NCI-H128 (cell line): ENCODE measurements around the gene EPHA1.

Source experiments
- DNase-seq: peaks from one replicate; lab custom pipeline; 2025; ENCODE audit not compliant: unreplicated experiment; lab: John Stamatoyannopoulos, UW

EPHA1 gene

GRCh38 chr7:143375298-143376034, 33.2 kb downstream of the EPHA1 start:
- no peak for DNase-seq

GRCh38 chr7:143374561-143374960, 34.1 kb downstream of the EPHA1 start:
- no peak for DNase-seq

- DNase-seq: no peak
These were observed 35.3 kb downstream of the EPHA1 start for GRCh38 chr7:143373255-143373794.

GRCh38 chr7:143372070-143372469, 36.6 kb downstream of the EPHA1 start:
- no peak for DNase-seq

GRCh38 chr7:143369678-143370651, 38.7 kb downstream of the EPHA1 start:
- DNase-seq: no peak

GRCh38 chr7:143368387-143368786, 40.3 kb downstream of the EPHA1 start:
- DNase-seq: no peak

- no peak for DNase-seq
These were observed 40.7 kb downstream of the EPHA1 start for GRCh38 chr7:143367972-143368371.

GRCh38 chr7:143363016-143363937, 45.4 kb downstream of the EPHA1 start:
- DNase-seq: no peak

GRCh38 chr7:143362131-143363015, 46.3 kb downstream of the EPHA1 start, which contains the start of gene FAM131B:
Gene FAM131B, minus strand, starts transcription at chr7:143362713. Its CDS starts 110 bp downstream, at chr7:143362603.
- DNase-seq: no peak

- no peak for DNase-seq
These were observed 47.0 kb downstream of the EPHA1 start for GRCh38 chr7:143361552-143362130.

GRCh38 chr7:143360788-143361551, 47.7 kb downstream of the EPHA1 start:
- DNase-seq: no peak

GRCh38 chr7:143359771-143360353, 48.8 kb downstream of the EPHA1 start:
- DNase-seq: no peak

- DNase-seq: no peak
These were observed 50.0 kb downstream of the EPHA1 start for GRCh38 chr7:143358626-143359025.

GRCh38 chr7:143356414-143357050, 52.1 kb downstream of the EPHA1 start:
- DNase-seq: no peak

GRCh38 chr7:143355450-143356385, 52.9 kb downstream of the EPHA1 start:
- no peak for DNase-seq

GRCh38 chr7:143354965-143355364, 53.7 kb downstream of the EPHA1 start:
- no peak for DNase-seq

- DNase-seq: no peak
These were observed 54.3 kb downstream of the EPHA1 start for GRCh38 chr7:143354376-143354775.
